ENCODE results near the gene SLC2A1.
A peak's percentile ranks its signal among the peaks of the same experiment; 100 is the strongest.

SLC2A1 gene

DNA sequence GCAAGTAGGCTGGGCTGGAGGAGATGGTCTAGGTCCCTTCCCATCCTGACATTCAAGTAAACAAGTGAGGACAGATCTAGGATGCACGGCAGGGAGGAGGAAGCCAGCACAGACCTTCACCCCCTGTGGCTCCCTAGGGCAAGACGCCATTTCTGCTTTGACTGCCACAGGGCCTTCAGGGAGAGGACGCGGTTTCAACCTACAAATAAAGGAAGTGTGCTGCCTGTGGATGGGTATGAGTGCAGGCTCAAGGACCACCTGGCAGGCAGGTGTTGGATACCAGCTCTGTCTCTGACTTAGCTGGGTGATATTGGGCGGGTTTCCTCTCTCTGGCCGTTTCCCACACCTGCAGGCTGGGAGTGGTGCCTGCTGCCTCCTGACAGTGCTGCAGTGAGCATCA lies 16.2 kb downstream of the SLC2A1 start:
- DNase-seq (ENCODE audit: low read depth in 2 of 2) = no peak

DNA sequence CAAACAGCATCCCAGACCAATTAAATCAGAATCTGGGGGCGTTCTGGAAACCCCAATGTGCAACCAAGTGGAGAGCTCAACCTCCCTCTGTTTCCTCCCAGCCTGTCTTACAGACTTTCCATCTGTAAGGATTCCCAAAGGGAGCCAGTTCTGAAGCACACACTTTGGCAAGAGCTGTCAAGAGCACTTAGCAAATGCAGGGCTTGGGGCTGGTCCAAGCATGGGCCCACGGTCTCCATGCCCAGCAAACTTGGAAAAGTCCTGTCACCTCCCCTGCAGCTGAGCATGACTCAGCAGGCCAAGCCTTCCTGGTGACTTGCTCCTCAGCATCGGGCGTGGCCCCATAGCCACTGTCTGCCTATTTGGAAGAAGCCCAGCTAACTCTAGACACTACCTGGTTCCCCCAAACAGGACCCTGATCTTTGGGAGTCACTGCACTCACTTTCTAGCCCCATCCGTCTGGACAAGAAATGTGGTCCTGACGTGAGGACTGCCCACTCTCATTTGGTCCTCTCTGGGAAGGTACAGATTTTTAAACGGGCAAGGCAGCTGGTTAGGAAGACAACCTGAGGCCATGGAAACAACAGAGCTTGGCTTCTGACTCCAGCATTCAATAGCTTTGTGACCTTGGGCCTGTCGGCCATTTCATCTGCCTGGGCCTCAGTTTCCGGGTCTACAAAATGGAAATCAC lies 16.9 kb downstream of the SLC2A1 start:
- DNase-seq (ENCODE audit: low read depth in 2 of 2) = no peak

DNA sequence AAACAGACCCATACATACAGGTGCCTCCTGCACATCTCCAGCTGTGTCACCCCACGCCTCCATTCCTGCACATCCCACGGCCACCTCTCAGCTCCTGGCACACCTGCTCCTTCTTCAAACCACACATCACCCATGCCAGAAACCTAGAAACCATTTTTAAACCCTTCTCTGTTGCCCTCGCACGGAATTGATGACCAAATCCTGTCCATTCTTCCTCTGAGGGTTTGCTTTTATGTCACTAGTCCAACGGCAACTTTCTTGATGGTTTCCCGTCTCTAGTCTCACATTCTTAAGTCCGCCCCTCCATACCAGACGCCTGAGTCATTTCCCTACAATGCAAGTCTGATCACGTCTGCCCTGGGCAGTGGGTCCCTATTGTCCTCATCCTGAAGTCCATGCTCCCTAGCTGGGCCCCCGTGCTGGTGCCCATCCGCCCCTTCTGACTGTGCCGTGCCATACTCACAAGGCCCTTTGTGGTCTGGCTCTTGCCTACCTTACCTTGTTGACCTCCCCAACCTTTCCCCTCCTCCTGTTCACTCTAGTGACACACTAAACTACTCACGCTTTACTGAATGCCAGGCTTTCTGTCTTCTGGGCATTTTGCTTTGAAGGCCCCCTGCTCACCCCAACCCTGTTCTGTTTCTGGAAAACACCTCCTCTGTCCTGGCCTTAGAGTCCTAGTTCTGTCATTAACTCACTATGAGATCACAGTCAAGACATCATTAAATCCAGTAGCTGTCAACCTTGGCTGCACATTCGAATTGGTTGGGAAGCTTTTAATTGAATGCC lies 17.6 kb downstream of the SLC2A1 start:
- DNase-seq (ENCODE audit: low read depth in 2 of 2) = no peak

DNA sequence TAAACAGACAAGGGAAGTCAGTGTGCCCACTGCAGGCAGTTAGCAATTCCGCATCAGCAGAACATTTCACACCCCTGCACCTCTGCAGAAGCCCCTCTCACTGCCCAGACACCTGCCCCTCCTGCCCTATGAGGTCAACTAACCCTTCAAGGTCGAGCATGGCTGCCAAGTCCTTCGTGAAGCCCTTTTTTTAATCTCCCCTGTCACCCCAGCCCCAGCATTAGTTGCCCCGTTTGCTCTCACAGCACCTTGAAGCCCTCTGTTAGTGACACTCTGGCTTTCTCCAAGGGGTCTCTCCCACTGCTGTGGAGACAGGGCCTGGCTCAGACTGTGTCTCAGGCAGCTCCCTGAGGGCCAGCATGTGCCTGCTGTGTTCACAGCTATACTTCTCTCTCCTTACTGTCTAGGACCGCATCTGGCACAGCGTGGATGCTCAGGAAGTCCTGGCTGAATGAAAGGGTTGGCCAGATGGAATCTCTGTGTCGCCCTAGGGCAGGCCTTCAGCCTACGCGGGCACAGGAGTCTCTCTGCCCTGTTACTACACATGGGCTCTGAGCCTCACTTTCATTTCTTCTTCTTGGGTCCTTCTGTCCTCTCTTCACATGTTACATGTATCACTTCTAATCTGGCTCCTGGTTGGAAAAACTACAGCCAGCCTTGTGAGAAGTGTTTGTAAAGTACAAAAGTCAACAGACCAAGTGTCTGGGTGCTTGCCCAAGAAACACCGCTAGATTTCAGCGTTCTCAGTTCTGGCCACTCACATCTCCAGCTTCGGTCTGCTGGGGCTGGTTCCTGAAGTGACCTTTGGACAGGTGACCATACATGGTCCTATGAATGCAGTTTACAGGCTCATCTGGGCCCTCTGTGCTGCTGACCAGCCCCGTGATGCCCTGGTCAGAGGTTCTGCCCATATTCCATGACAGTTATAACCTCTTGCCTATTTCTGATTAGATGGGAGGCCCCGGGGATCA lies 19.7 kb downstream of the SLC2A1 start:
- DNase-seq (ENCODE audit: low read depth in 2 of 2) = no peak

DNA sequence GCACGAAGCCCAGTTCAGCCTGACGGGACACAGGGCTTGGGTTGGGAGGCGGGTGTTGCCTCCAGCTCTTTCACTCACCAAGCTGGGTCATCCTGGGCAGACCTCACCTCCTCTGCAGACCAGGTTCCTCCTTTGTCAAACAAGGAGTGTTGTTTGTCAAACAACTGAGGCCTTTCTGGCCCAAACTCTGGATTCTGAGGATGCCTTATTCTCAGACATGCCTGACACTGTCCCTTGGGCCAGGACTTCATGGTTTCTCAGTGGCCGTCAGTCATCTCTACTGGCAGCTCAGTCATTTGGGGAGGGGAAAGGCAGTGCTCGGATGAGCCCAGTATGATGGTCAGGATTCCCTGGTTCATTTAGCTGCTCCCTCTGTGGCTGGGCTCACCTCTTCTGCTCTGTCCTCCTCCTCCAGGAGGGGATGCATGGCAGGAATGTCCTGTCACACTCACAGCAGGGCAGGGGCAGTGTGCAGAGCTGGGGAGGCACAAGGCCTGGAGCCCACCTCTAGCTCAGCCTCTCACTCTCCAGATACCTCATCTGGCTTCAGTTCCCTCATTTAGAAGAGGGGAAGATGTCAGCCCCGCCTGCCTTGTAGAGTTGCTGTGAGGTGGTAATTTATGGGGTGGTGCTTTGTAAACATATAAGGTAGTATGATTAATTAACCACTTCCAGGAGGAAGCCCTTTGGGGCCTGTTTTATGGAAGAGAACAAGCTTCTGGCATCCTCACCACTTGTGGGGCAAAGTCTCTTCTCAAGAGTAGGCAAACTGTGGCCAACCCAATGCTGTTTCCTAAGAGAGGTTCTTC lies 20.6 kb downstream of the SLC2A1 start:
- no peak for DNase-seq (ENCODE audit: low read depth in 2 of 2)

DNA sequence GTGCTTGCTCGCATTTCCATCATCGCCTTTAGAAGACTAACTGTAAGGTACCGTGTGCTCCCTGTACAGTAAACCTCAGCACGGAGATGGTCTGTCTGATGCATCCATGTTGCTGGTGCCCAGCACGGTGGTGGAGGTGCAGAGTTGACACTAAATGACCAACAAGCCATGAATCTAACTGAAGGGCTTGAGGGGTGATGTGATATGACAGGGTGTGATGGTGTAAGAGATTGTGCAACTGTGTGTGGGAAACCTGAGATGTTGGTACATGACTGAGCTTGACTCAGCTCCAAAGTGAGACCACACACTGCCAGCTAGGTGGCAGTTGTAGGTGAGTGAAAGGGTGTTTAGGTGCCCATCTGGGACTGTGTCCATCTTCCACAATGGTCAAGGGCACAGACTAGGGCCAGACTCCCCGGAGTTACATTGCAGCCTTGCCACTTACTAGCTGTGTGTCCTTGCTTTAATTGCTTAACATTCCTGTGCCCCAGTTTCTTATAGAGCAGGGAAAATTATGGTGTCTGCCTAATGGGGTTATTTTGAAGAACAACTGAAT lies 21.4 kb downstream of the SLC2A1 start:
- DNase-seq (ENCODE audit: low read depth in 2 of 2) = no peak

DNA sequence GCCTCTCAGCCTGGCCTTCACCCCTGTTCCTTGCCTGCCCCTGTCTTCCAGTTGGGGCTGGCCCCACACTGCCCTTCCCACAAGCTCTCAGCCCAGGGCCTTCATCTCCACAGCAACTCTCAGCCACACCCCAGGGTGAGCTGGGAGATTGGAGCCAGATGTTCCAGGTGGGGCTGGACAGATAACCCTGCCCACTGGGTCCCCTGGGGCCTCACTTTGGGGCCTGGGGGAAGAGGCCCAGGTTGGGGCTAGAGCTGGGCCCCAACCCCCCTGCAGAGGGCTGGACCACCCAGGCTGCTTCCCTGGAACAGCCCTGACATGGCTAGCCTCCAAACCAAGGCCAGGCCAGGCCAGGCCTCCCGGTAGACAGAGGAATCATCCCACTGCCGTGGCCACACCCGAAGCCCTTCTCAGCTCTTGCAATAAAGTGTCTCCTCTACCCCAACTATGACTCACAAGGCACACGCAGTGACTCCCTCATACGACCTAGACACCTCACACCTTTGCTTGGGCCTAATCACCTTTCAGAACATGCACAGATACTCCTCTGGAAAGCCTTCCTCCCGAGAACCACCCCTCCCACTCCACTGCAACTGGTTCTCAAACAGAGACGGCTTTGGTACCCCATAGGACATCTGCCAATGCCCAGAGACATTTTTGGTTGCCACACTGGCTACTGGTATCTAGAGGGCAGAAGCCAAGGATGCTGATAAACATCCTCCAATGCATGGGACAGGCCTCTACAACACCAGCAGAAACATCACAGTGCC lies 22.2 kb downstream of the SLC2A1 start:
- DNase-seq (ENCODE audit: low read depth in 2 of 2) = no peak

DNA sequence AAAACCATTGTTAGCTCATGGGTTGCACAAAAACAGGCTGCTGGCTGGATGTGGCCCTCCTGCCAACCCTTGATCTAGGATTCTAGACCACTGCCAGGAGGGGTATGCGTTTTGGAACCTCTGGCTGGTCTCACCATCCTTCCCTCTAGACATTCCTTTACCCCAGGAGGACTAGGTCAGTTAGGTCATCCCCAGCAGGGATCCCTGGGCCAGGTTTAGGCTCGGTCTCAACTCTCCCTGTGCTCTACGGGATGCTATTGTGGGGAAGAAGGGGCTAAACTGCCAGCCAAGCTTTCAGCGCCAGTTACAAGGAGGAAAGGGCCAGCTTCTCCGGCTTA lies 22.7 kb downstream of the SLC2A1 start:
- no peak for DNase-seq (ENCODE audit: low read depth in 2 of 2)

DNA sequence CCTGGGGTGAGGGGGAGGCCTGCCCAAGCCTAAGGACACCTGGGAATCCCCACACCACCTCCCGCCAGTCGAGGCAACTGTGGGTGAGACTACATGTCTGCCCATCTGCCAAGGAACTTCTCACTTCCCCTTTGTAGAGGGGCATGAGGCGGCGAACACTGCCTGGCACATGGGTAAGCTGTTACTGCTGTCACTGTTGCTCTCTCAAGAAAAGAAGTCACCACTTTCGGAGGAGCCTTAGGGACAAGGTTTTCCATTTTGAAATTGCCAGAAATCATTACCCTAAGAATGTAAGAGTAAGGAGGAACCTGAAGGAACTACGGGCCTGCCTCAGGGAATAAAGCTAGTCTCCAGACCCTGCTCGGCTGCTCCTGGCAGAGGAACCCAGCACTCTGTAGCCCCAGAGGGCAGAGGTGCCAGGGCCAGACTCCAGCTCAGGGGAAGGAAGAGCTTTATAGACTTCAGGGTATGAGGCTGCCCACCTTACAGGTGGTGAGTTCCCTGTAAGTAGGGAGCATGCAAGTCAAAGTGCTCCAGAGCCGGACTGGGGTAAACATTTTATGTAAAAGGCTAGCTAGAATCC lies 23.3 kb downstream of the SLC2A1 start:
- DNase-seq (ENCODE audit: low read depth in 2 of 2) = no peak

DNA sequence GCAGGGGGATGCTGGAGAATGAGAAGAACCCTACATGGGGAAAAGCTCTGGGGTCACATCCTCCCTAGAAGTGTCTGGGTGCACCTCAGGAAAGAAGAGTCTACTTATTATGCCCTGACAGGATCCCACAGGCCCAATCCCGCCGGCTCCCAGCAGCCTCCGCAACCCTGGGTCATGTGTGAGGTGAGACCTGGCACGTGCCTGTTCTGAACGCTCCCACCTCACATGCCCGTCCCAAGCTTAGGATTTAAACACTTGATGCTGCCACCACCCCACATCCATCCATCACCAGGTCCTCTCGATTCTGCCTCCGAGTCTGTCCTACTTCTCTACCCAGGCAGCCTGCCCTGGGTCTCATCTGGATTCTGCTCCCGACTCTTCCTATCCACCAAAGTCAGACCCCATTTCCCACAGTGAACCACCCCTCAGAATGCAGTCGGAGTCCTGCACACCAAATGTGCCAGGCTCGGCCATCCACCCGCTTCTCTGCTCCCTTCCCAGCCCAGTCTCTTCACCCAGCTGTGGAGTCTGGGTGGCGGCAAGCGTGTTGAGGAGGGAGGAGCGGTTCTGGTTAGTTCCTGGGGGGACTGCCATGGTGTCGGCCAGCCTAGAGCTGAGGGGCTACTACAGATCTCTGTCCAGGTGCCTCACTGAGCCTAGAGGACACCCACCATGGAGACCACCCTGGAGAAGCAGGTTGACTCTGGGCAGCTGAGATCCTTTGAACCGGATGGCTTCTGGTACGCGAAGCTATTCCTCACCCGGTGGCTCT lies 23.9 kb downstream of the SLC2A1 start:
- no peak for DNase-seq (ENCODE audit: low read depth in 2 of 2)

DNA sequence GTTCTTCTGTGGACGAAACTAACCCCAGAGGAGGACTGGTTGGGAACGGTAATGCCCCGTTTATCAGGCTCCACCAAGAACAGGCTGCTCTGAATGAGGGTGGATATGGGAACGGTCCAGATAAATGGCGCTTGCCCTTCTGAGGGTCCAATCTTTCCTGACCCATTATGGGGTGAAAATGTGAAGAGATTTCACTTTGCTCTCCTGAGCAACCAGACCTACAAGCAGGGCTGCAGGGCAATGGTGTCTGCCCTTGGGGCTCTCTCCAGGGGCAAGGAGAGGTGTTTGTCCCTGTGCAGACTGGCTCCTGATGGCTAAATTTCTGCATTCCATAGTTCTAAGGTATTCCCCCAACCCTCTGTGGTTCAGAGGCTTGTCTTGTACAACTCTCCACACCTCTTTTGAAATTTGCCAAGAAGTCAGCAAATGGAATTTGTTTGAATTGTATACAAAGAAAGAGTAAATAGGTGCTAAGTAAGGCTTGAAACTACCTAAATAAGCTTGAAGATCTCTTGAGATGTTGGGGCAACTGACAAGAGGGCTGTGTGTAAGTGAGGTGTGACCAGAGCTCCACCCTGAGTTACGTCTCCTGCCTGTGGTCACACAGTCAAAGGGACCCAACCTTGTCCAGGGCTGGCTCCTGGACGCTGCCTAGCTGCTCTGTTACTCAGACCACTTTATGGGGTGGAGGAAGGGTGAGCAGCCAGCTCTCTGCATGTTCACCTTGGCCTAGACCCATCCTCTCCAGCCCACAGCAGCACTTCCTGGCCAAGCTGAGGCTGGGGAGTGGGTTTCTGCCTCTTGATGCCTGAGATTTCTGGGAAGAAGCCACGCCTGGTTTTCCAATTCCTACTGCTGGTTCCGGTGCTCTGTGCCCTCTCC lies 24.8 kb downstream of the SLC2A1 start:
- DNase-seq (ENCODE audit: low read depth in 2 of 2) = no peak

DNA sequence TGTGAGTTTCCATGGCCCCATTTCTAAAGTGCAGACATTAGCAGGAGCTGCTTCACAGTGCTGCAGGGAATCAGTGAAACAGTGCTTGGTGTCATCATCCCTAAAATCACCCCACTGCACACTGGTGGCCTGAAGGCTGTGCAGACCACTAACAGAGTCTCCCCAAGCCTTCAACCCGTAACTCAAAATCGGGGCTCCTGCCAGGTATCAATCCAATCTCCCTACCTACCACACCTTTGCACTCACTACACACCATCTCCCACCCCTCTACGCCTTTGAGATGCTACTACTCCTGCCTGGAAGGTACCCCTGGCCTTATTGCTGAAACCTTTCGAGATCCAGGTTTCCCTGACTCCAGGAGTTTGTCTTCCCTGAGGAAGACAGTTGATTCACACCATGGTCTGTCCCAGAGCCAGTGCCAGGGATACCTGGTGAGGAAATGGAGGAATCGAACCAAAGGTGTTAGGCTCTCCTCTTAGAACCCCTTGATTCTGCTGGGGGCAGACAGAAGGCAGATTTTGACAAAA lies 25.5 kb downstream of the SLC2A1 start:
- no peak for DNase-seq (ENCODE audit: low read depth in 2 of 2)

DNA sequence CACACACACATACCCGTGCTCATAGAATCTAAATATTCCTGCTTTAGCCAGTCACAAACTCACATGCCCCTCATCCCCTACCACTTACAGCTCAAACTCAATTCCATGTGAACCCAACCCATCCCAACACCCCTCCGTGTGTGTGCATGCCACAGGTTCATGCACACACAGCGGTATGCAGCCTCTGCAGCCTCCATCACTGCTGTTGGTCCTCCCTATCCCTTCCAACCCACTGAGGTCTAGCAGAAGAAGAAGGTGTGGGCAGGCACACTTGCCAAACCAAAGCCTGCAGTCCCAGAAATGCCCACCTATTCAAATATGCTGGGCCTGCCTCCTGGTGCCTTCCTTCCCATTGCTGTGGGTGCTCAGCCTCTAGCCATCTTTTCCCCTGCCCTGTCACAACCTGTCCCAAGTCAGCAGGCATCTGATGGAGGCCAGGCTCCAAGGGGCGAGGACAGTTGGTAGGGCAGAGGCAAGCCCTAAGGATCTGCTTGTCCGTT lies 26.2 kb downstream of the SLC2A1 start:
- no peak for DNase-seq (ENCODE audit: low read depth in 2 of 2)

DNA sequence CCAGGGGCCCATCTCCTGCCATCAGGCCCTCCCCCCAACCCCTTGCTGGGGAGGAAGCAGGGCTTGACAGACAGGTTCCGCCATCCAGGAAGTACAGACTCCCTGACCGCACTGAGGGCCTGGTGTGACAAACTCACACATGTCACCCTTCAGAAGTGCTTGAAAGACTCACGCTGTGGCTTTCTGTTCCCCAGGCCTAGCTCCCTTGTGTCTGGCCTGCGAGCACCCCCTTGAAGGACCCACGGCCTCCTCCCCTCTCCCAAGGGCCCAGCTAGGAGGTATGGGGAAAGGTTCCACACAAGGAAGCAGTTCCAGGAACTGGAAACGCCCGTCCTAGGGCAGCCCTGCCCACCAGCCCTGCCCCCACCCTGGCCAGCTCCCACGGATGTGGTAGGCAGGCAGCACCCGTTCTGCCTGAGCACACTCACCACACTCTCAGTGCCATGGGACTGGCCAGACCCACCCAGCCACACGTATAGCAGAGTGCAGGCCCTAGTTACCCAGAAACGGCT lies 26.7 kb downstream of the SLC2A1 start:
- peak; percentile 62 to 65 for DNase-seq (ENCODE audit: low read depth in 2 of 2)

DNA sequence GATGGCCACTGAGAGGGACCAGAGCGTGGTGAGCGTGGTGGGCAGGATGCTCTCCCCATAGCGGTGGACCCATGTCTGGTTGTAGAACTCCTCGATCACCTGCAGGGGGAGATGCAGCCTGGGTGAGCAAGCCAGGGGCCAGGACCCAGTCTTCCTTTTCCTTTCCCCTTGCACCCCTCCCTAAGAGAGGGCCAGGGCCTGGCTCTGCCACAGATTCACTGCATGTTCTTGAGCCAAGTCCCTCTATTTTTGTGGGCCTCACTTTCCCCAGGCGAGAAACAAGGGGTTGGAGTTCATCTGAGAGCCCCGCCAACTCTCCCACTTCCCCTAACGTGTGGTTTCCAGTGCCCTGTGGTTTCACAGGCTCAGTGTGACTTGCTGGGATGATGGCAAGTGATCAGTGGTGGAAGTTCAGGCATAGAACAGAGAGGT lies 27.5 kb downstream of the SLC2A1 start:
- DNase-seq (ENCODE audit: low read depth in 2 of 2) = peak in 1 of 2 donors; percentile 32

DNA sequence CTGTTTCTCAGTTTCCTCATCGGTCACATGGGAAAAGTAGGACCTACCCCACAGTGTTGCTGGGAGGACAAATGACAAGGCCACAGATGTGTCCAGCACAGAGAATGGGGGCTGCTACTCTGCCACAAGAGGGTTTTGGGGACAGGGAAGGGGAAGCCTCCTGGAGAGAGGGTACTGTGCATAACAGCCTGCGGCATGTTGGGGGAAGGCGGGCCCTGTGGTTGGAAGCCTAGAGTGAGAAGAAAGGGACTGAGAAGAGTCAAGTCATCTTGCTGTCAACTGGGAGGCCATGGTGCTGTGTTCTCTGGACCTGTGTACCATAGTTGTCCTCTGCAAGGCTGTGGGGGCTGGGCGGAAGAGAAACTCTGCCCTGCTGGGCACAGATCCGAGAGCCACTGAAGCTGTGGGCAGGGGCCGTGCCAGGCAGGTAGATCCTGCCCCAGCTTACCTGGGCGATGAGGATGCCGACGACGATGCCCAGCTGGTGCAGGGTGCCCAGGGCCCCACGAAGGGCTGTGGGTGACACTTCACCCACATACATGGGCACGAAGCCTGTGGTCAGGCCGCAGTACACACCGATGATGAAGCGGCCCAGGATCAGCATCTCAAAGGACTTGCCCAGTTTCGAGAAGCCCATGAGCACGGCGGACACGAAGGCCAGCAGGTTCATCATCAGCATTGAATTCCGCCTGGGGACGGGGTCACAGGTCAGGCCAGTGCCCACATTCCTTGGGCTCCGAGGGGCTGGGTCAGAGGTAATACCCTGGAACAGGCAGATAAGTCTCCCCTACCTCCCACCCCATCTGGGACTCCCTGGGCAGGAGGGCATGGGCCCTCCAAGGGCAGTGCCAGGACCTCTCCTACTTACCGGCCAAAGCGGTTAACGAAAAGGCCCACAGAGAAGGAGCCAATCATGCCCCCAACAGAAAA lies 28.2 kb downstream of the SLC2A1 start:
- no peak for DNase-seq (ENCODE audit: low read depth in 2 of 2)

Measured in activated CD8-positive, alpha-beta memory T cell treated with anti-CD3 and anti-CD28 coated beads for 4 hours (primary cell).